Measurements from ENCODE around the gene GSN.

Gene GSN

GRCh38 chr9:121322737-121323448 lies 54.9 kb downstream of the GSN start:
- no peak for DNase-seq (ENCODE audit: low read depth in 3 of 3, low spot score in 1 of 3)

- DNase-seq (ENCODE audit: low read depth in 3 of 3, low spot score in 1 of 3): no peak
Measured at GRCh38 chr9:121323449-121324151, 55.6 kb downstream of the GSN start.

- no peak for DNase-seq (ENCODE audit: low read depth in 3 of 3, low spot score in 1 of 3)
Measured at GRCh38 chr9:121324316-121324715, 56.4 kb downstream of the GSN start.

- no peak for DNase-seq (ENCODE audit: low read depth in 3 of 3, low spot score in 1 of 3)
Measured at GRCh38 chr9:121324755-121325154, 56.8 kb downstream of the GSN start.

GRCh38 chr9:121325387-121325786 lies 57.4 kb downstream of the GSN start:
- DNase-seq (ENCODE audit: low read depth in 3 of 3, low spot score in 1 of 3): no peak

GRCh38 chr9:121326130-121326838 lies 58.3 kb downstream of the GSN start:
- DNase-seq (ENCODE audit: low read depth in 3 of 3, low spot score in 1 of 3): no peak

- no peak for DNase-seq (ENCODE audit: low read depth in 3 of 3, low spot score in 1 of 3)
Measured at GRCh38 chr9:121326901-121327613, 59.1 kb downstream of the GSN start.

- no peak for DNase-seq (ENCODE audit: low read depth in 3 of 3, low spot score in 1 of 3)
Measured at GRCh38 chr9:121328476-121328875, 60.5 kb downstream of the GSN start.

- DNase-seq (ENCODE audit: low read depth in 3 of 3, low spot score in 1 of 3): no peak
Measured at GRCh38 chr9:121328876-121329681, 61.1 kb downstream of the GSN start.

- no peak for DNase-seq (ENCODE audit: low read depth in 3 of 3, low spot score in 1 of 3)
Measured at GRCh38 chr9:121331549-121331948, 63.6 kb downstream of the GSN start.

GRCh38 chr9:121331992-121332685 lies 64.2 kb downstream of the GSN start:
- no peak for DNase-seq (ENCODE audit: low read depth in 3 of 3, low spot score in 1 of 3)

GRCh38 chr9:121333950-121334773 lies 66.2 kb downstream of the GSN start:
- no peak for DNase-seq (ENCODE audit: low read depth in 3 of 3, low spot score in 1 of 3)

- no peak for DNase-seq (ENCODE audit: low read depth in 3 of 3, low spot score in 1 of 3)
Measured at GRCh38 chr9:121336665-121337064, 68.7 kb downstream of the GSN start.

- no peak for DNase-seq (ENCODE audit: low read depth in 3 of 3, low spot score in 1 of 3)
Measured at GRCh38 chr9:121339437-121339836, 71.5 kb downstream of the GSN start.

GRCh38 chr9:121340676-121341392 lies 72.9 kb downstream of the GSN start:
- no peak for DNase-seq (ENCODE audit: low read depth in 3 of 3, low spot score in 1 of 3)

GRCh38 chr9:121344184-121344583 lies 76.2 kb downstream of the GSN start:
- DNase-seq (ENCODE audit: low read depth in 3 of 3, low spot score in 1 of 3): no peak

- DNase-seq (ENCODE audit: low read depth in 3 of 3, low spot score in 1 of 3): no peak
Measured at GRCh38 chr9:121345070-121345469, 77.1 kb downstream of the GSN start.

GRCh38 chr9:121348221-121348620 lies 80.3 kb downstream of the GSN start:
- no peak for DNase-seq (ENCODE audit: low read depth in 3 of 3, low spot score in 1 of 3)

GRCh38 chr9:121349009-121349408 lies 81.0 kb downstream of the GSN start:
- DNase-seq (ENCODE audit: low read depth in 3 of 3, low spot score in 1 of 3): no peak
